DOHH2 (cell line): ENCODE data around the gene SPATA13.

Experiments used
- H3F3A ChIP-seq: fragments of 200-600 bp; sonication (generic), shearing (Covaris generic); 2 replicates; pipeline ENCODE4 v1.6.0; 2016; ENCODE audit warnings: antibody characterized with exemption, mild to moderate bottlenecking; ENCODE audit not compliant: control insufficient read depth, insufficient read depth
- H3K27ac ChIP-seq: fragments of 200-600 bp; sonication (generic); 2 replicates; pipeline ENCODE4 v1.5.1; 2014; ENCODE audit warnings: low read depth, mild to moderate bottlenecking, low read length, moderate library complexity
- H3K27me3 ChIP-seq: fragments of 200-600 bp; sonication (generic); 2 replicates; pipeline ENCODE4 v1.6.1; 2014; ENCODE audit warnings: mild to moderate bottlenecking, low read length, mixed read lengths; ENCODE audit not compliant: control insufficient read depth
- H3K36me3 ChIP-seq: fragments of 200-600 bp; sonication (generic); 2 replicates; pipeline ENCODE4 v1.6.1; 2014; ENCODE audit warnings: mild to moderate bottlenecking, low read length, moderate library complexity, mixed read lengths; ENCODE audit not compliant: control insufficient read depth
- H3K4me1 ChIP-seq: fragments of 200-600 bp; sonication (generic); 2 replicates; pipeline ENCODE4 v1.6.1; 2014; ENCODE audit warnings: mild to moderate bottlenecking, low read length, mixed read lengths; ENCODE audit not compliant: control insufficient read depth
- H3K4me2 ChIP-seq: fragments of 200-600 bp; sonication (generic); 2 replicates; pipeline ENCODE4 v1.6.0; 2014; ENCODE audit warnings: mild to moderate bottlenecking, low read length, moderate library complexity
- H3K4me3 ChIP-seq: fragments of 200-600 bp; sonication (generic); 2 replicates; pipeline ENCODE4 v1.5.1; 2014; ENCODE audit warnings: mild to moderate bottlenecking, low read length, mixed read lengths
- H3K79me2 ChIP-seq: fragments of 200-600 bp; sonication (generic); 2 replicates; pipeline ENCODE4 v1.6.1; 2014; ENCODE audit warnings: mild to moderate bottlenecking, low read length, mixed read lengths; ENCODE audit not compliant: control insufficient read depth
- H3K9me2 ChIP-seq: fragments of 200-600 bp; sonication (generic); replicated peaks from 2 replicates; pipeline ENCODE4 v1.6.1; 2014; ENCODE audit warnings: mild to moderate bottlenecking, low read length, mixed read lengths; ENCODE audit not compliant: control insufficient read depth
- H3K9me3 ChIP-seq: fragments of 200-600 bp; sonication (generic); 2 replicates; pipeline ENCODE4 v1.6.1; 2014; ENCODE audit warnings: antibody characterized with exemption, low read length, mixed read lengths; ENCODE audit not compliant: control insufficient read depth, insufficient read depth
- H4K20me1 ChIP-seq: fragments of 200-600 bp; sonication (generic); 2 replicates; pipeline ENCODE4 v1.6.0; 2014; ENCODE audit warnings: low read depth, mild to moderate bottlenecking, antibody characterized with exemption, low read length, moderate library complexity; ENCODE audit not compliant: control insufficient read depth, insufficient read depth
- CTCF ChIP-seq: fragments of 200-600 bp; sonication (generic); IDR thresholded peaks from one replicate; pipeline ENCODE4 v1.5.1; 2014; ENCODE audit warnings: antibody characterized with exemption, mild to moderate bottlenecking, low read depth, low read length; ENCODE audit not compliant: poor library complexity, severe bottlenecking
- EZH2phosphoT487 ChIP-seq: fragments of 200-600 bp; sonication (generic); IDR thresholded peaks from 2 replicates; pipeline ENCODE4 v1.6.1; 2017; ENCODE audit warnings: borderline replicate concordance, mild to moderate bottlenecking, antibody characterized with exemption, low read length, moderate library complexity, mixed read lengths

Gene SPATA13

GRCh38 chr13:24247016-24247415, 86.5 kb downstream of the SPATA13 start:
- no peaks in the 10 kb centered on the region for H3K4me1 ChIP-seq
- no peak overlapping the region for H3K27ac ChIP-seq
- H3K27me3 ChIP-seq, result no peaks in the 10 kb centered on the region
- H3F3A ChIP-seq, result no peaks in the 10 kb centered on the region
- no peak overlapping the region for H3K4me3 ChIP-seq
- H3K9me3 ChIP-seq, result no peaks in the 10 kb centered on the region
- no peaks in the 10 kb centered on the region for H3K79me2 ChIP-seq
- H3K36me3 ChIP-seq, result no peaks in the 10 kb centered on the region
- no peaks in the 10 kb centered on the region for H3K9me2 ChIP-seq
- H3K4me2 ChIP-seq, result no peak overlapping the region
- H4K20me1 ChIP-seq, result no peaks in the 10 kb centered on the region
- TF ChIP-seq EZH2phosphoT487, result no peak
- TF ChIP-seq CTCF, result no peak

GRCh38 chr13:24249624-24250023, 89.1 kb downstream of the SPATA13 start:
- Histone ChIP-seq H3K9me3 (no peaks in the 10 kb centered on the region), H3K36me3 (no peaks in the 10 kb centered on the region), H3F3A (no peaks in the 10 kb centered on the region), H3K79me2 (no peaks in the 10 kb centered on the region), H3K4me1 (no peaks in the 10 kb centered on the region), H4K20me1 (no peaks in the 10 kb centered on the region), H3K27ac (no peak overlapping the region), H3K4me2 (no peak overlapping the region), H3K4me3 (no peak overlapping the region), H3K27me3 (no peaks in the 10 kb centered on the region), H3K9me2 (no peaks in the 10 kb centered on the region)
- TF ChIP-seq CTCF (no peak), EZH2phosphoT487 (no peak)

- no peaks in the 10 kb centered on the region for H3K36me3 ChIP-seq
- H3K4me3 ChIP-seq, result no peak overlapping the region
- H3K4me1 ChIP-seq, result no peaks in the 10 kb centered on the region
- no peak overlapping the region for H3K27ac ChIP-seq
- no peak overlapping the region for H3K4me2 ChIP-seq
- no peaks in the 10 kb centered on the region for H3K79me2 ChIP-seq
- no peaks in the 10 kb centered on the region for H3K27me3 ChIP-seq
- H3F3A ChIP-seq, result no peaks in the 10 kb centered on the region
- no peaks in the 10 kb centered on the region for H3K9me3 ChIP-seq
- H4K20me1 ChIP-seq, result no peaks in the 10 kb centered on the region
- H3K9me2 ChIP-seq, result no peaks in the 10 kb centered on the region
- TF ChIP-seq EZH2phosphoT487 (no peak), CTCF (no peak)
Observed at GRCh38 chr13:24250376-24251057, 90.0 kb downstream of the SPATA13 start.
